Liver (tissue), 9 donors: ENCODE measurements around the gene ARIH2. TPM values are rescaled to one million over a fixed set of nuclear protein-coding genes. Genes with fewer than 3 reads are reported as not detected.

Experiments
- DNase-seq: peaks from one replicate; pipeline ENCODE4 v3.0.0-alpha.2; 2017; ENCODE audit warnings: low spot score
- H3K27ac ChIP-seq, 2 donors: one replicate each; pipeline ENCODE4 v1.7.0; 2013; ENCODE audit warnings: inconsistent platforms in 2 of 2, low read length in 2 of 2, control low read depth in 1 of 2, low read depth in 1 of 2, mild to moderate bottlenecking in 1 of 2
- H3K27me3 ChIP-seq, 4 donors: one replicate each; pipeline versions ENCODE4 v1.6.1 to v1.7.0; 2013; ENCODE audit warnings: low read length in 3 of 4, inconsistent platforms in 1 of 4, mild to moderate bottlenecking in 1 of 4, moderate library complexity in 1 of 4; ENCODE audit not compliant: control insufficient read depth in 4 of 4, insufficient read depth in 4 of 4
- H3K36me3 ChIP-seq, 4 donors: one replicate each; pipeline versions ENCODE4 v1.6.1 to v1.7.0; 2013; ENCODE audit warnings: low read length in 3 of 4, mild to moderate bottlenecking in 3 of 4, low read depth in 1 of 4, moderate library complexity in 1 of 4; ENCODE audit not compliant: control insufficient read depth in 4 of 4, insufficient read depth in 3 of 4
- H3K4me1 ChIP-seq, 4 donors: one replicate each; pipeline versions ENCODE4 v1.6.1 to v1.7.0; 2013; ENCODE audit warnings: low read length in 3 of 4, mild to moderate bottlenecking in 3 of 4, moderate library complexity in 1 of 4; ENCODE audit not compliant: control insufficient read depth in 4 of 4, insufficient read depth in 4 of 4
- H3K4me3 ChIP-seq, 3 donors: one replicate each; pipeline versions ENCODE4 v1.6.1 to v1.7.0; 2013; ENCODE audit warnings: low read length in 3 of 3, control low read depth in 1 of 3, low read depth in 1 of 3, mild to moderate bottlenecking in 1 of 3
- H3K9ac ChIP-seq, 2 donors: one replicate each; pipeline ENCODE4 v1.7.0; 2013; ENCODE audit warnings: low read length in 2 of 2, mild to moderate bottlenecking in 2 of 2, moderate library complexity in 2 of 2, control low read depth in 1 of 2, low read depth in 1 of 2
- H3K9me3 ChIP-seq, 4 donors: one replicate each; pipeline versions ENCODE4 v1.6.1 to v1.7.0; 2013; ENCODE audit warnings: low read length in 3 of 4; ENCODE audit not compliant: control insufficient read depth in 4 of 4
- FOXA1 ChIP-seq: IDR thresholded peaks from 2 replicates; pipeline ENCODE4 v1.6.1; 2016; ENCODE audit warnings: antibody characterized with exemption
- FOXA2 ChIP-seq: IDR thresholded peaks from 2 replicates; pipeline ENCODE4 v1.6.1; 2016; ENCODE audit warnings: antibody characterized with exemption
- HNF4A ChIP-seq, 2 donors: conservative IDR thresholded peaks; 2 replicates each; pipeline ENCODE4 v1.6.1; 2016; ENCODE audit warnings: antibody characterized with exemption in 2 of 2, mild to moderate bottlenecking in 2 of 2
- HNF4G ChIP-seq: IDR thresholded peaks from 2 replicates; pipeline ENCODE4 v1.6.1; 2016; ENCODE audit warnings: antibody characterized with exemption
- NR2F2 ChIP-seq: IDR thresholded peaks from 2 replicates; pipeline ENCODE4 v1.6.1; 2016; ENCODE audit warnings: antibody characterized with exemption
- RAD21 ChIP-seq, 2 donors: IDR thresholded peaks; 2 replicates each; pipeline ENCODE4 v1.6.1; 2016; ENCODE audit warnings: antibody characterized with exemption in 2 of 2, mild to moderate bottlenecking in 2 of 2
- TAF1 ChIP-seq: conservative IDR thresholded peaks from 2 replicates; pipeline ENCODE4 v1.6.1; 2016; ENCODE audit warnings: antibody characterized with exemption, mild to moderate bottlenecking
- YY1 ChIP-seq: IDR thresholded peaks from 2 replicates; pipeline ENCODE4 v1.6.1; 2016; ENCODE audit warnings: antibody characterized with exemption, mild to moderate bottlenecking
- WGBS: extraction: QIAGEN DNeasy Blood & Tissue Kit; methylation state at CpG from one replicate; pipeline ENCODE4 v1.1.7; 2013; 5-methylcytosine and 5-hydroxymethylcytosine counted together
- polyA plus RNA-seq, 2 donors: library from polyadenylated mRNA; stranded (reverse) in 1 of 2; unstranded in 1 of 2; fragments of 200-250 nt in 1 of 2; fragments of >200 nt in 1 of 2; fragmentation: Nextera tagmentation in 1 of 2; extraction: Ambion mirVana in 1 of 2; gene quantifications; one replicate each; pipeline versions ENCODE4 v1.2.1 to v1.2.3, GENCODE V29; 2013 to 2015
- total RNA-seq, 2 donors: library from RNA; depleted of rRNA; stranded (reverse); fragments of >200 nt; gene quantifications; one replicate each; pipeline ENCODE4 v1.2.3, GENCODE V29; 2014
- TF ChIP-seq, protein P1 (sequence below): IDR thresholded peaks from 2 replicates; pipeline ENCODE4 v1.6.1; 2016; ENCODE audit warnings: antibody characterized with exemption
- TF ChIP-seq, protein P2 (sequence below): fragments of 150-350 bp; IDR thresholded peaks from 2 replicates; pipeline ENCODE4 v1.5.1; 2017; ENCODE audit warnings: improper control_type of control experiment, low read depth, low read length; ENCODE audit not compliant: missing input control
- TF ChIP-seq, protein P3 (sequence below): IDR thresholded peaks from 2 replicates; pipeline ENCODE4 v1.6.1; 2016; ENCODE audit warnings: antibody characterized with exemption
- donor health status: healthy.
- donor health status: healthy.
- donor health status: healthy.
- donor health status: healthy.
- donor health status: healthy.

Gene ARIH2
- total and polyA plus RNA-seq, 4 donors = 24.8 to 63.5 (median 31.0) TPM

DNA sequence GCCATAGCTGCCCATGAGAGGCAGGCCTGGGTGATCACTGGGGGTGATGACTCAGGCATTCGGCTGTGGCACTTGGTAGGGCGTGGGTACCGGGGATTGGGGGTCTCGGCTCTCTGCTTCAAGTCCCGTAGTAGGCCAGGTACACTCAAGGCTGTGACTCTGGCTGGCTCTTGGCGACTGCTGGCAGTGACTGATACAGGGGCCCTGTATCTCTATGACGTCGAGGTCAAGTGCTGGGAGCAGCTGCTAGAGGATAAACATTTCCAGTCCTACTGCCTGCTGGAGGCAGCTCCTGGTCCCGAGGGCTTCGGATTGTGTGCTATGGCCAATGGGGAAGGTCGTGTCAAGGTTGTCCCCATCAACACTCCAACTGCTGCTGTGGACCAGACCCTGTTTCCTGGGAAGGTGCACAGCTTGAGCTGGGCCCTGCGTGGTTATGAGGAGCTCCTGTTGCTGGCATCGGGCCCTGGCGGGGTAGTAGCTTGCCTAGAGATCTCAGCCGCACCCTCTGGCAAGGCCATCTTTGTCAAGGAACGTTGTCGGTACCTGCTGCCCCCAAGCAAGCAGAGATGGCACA lies 93.9 kb downstream of the ARIH2 start:
- Histone ChIP-seq H3K27ac (no peak overlapping the region), H3K27me3 (no peaks in the 10 kb centered on the region), H3K4me1 (peaks cover under 1 to 14% (median 8%) of the 10 kb centered on the region in 4 donors), H3K36me3 (peaks cover 10 to 43% (median 15%) of the 10 kb centered on the region in 4 donors), H3K9ac (no peak overlapping the region), H3K4me3 (no peak overlapping the region), H3K9me3 (no peaks in the 10 kb centered on the region)
- DNase-seq = no peak
- TF ChIP-seq NR2F2 (no peak), TAF1 (no peak), YY1 (no peak)
- TF ChIP-seq, protein P1, sequence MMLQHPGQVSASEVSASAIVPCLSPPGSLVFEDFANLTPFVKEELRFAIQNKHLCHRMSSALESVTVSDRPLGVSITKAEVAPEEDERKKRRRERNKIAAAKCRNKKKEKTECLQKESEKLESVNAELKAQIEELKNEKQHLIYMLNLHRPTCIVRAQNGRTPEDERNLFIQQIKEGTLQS = no peak
- 87% methylated on average over 17 of the region's 17 CpGs for WGBS

DNA sequence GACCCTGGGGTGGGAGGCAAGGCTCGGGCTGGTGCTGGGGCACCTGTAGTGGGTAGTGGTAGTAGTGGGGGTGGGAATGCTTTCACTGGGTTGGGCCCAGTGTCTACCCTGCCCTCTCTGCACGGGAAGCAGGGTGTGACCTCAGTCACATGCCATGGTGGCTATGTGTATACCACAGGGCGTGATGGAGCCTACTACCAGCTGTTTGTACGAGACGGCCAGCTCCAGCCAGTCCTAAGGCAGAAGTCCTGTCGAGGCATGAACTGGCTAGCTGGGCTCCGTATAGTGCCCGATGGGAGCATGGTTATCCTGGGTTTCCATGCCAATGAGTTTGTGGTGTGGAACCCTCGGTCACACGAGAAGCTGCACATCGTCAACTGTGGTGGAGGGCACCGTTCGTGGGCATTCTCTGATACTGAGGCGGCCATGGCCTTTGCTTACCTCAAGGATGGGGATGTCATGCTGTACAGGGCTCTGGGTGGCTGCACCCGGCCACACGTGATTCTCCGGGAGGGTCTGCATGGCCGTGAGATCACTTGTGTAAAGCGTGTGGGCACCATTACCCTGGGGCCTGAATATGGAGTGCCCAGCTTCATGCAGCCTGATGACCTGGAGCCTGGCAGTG lies 94.6 kb downstream of the ARIH2 start:
- DNase-seq = no peak
- no peaks in the 10 kb centered on the region for H3K27me3 ChIP-seq
- WGBS = 90% methylated on average over 19 of the region's 19 CpGs
- peaks cover 2 to 17% (median 12%) of the 10 kb centered on the region in 4 donors for H3K4me1 ChIP-seq
- no peak overlapping the region for H3K9ac ChIP-seq
- H3K4me3 ChIP-seq = no peak overlapping the region
- H3K27ac ChIP-seq = no peak overlapping the region
- no peaks in the 10 kb centered on the region for H3K9me3 ChIP-seq
- peaks cover 10 to 43% (median 15%) of the 10 kb centered on the region in 4 donors for H3K36me3 ChIP-seq
- TF ChIP-seq HNF4A (conservative IDR thresholded peaks at IDR 0.05) (no peak), FOXA2 (no peak), HNF4G (no peak)
- TF ChIP-seq, protein P1 = no peak

DNA sequence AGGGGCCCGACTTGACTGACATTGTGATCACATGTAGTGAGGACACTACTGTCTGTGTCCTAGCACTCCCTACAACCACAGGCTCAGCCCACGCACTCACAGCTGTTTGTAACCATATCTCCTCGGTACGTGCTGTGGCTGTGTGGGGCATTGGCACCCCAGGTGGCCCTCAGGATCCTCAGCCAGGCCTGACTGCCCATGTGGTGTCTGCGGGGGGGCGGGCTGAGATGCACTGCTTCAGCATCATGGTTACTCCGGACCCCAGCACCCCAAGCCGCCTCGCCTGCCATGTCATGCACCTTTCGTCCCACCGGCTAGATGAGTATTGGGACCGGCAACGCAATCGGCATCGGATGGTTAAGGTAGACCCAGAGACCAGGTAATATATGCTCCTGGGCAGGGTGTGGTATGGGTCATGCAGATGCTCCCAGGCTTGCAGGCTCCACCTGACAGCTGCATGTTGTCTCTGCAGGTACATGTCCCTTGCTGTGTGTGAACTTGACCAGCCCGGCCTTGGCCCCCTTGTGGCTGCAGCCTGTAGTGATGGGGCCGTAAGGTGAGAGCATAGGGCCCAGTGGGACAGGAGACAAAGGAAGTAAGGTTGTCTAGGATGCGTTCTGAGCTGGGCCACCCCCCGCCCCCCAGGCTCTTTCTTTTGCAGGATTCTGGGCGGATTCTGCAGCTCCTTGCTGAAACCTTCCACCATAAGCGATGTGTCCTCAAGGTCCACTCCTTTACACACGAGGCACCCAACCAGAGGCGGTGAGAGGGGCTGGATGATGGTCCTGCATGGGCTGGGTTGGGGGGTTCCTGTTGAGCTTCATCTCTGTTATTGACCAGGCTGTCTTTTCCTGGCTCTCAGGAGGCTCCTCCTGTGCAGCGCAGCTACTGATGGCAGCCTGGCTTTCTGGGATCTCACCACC lies 95.4 kb downstream of the ARIH2 start:
- peak; percentile 72 for DNase-seq
- Histone ChIP-seq H3K4me3 (no peak overlapping the region), H3K9me3 (no peaks in the 10 kb centered on the region), H3K9ac (no peak overlapping the region), H3K27ac (no peak overlapping the region), H3K36me3 (peaks cover 10 to 43% (median 15%) of the 10 kb centered on the region in 4 donors), H3K27me3 (no peaks in the 10 kb centered on the region), H3K4me1 (peaks cover 2 to 19% (median 12%) of the 10 kb centered on the region in 4 donors)
- TF ChIP-seq, protein P2, sequence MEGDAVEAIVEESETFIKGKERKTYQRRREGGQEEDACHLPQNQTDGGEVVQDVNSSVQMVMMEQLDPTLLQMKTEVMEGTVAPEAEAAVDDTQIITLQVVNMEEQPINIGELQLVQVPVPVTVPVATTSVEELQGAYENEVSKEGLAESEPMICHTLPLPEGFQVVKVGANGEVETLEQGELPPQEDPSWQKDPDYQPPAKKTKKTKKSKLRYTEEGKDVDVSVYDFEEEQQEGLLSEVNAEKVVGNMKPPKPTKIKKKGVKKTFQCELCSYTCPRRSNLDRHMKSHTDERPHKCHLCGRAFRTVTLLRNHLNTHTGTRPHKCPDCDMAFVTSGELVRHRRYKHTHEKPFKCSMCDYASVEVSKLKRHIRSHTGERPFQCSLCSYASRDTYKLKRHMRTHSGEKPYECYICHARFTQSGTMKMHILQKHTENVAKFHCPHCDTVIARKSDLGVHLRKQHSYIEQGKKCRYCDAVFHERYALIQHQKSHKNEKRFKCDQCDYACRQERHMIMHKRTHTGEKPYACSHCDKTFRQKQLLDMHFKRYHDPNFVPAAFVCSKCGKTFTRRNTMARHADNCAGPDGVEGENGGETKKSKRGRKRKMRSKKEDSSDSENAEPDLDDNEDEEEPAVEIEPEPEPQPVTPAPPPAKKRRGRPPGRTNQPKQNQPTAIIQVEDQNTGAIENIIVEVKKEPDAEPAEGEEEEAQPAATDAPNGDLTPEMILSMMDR = peak; percentile 62
- TF ChIP-seq FOXA1 (no peak), HNF4A (conservative IDR thresholded peaks at IDR 0.05) (no peak), RAD21 (IDR thresholded peaks at IDR 0.05) (peak; percentile 71 to 85), NR2F2 (no peak)
- TF ChIP-seq, protein P3, sequence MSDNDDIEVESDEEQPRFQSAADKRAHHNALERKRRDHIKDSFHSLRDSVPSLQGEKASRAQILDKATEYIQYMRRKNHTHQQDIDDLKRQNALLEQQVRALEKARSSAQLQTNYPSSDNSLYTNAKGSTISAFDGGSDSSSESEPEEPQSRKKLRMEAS = no peak
- 87% methylated on average over 24 of the region's 24 CpGs for WGBS
